GM19328 (cell line): ENCODE measurements around the gene PDSS2.
"Not testable (repeated sequence)": the region's sequence is repeated elsewhere in the genome, so short reads cannot be mapped to it uniquely, and the experiment has no call there.

Experiments
- ATAC-seq: cut with Tn5 transposase; IDR thresholded peaks from one replicate; pipeline ENCODE4 v1.9.1; 2021; ENCODE audit warnings: mild to moderate bottlenecking, moderate library complexity; ENCODE audit not compliant: unreplicated experiment

PDSS2 gene

GRCh38 chr6:107328081-107328480 lies 131.3 kb downstream of the PDSS2 start:
- ATAC-seq, result no peak

GRCh38 chr6:107323133-107323785 lies 136.1 kb downstream of the PDSS2 start:
- ATAC-seq, result no peak

GRCh38 chr6:107321793-107322192 lies 137.6 kb downstream of the PDSS2 start:
- ATAC-seq, result no peak

GRCh38 chr6:107319906-107320530 lies 139.3 kb downstream of the PDSS2 start:
- ATAC-seq, result no peak

GRCh38 chr6:107318100-107318736 lies 141.1 kb downstream of the PDSS2 start:
- peak; percentile 70 for ATAC-seq

- no peak for ATAC-seq
Observed at GRCh38 chr6:107315114-107315513, 144.2 kb downstream of the PDSS2 start.

- ATAC-seq, result no peak
Observed at GRCh38 chr6:107314531-107314939, 144.8 kb downstream of the PDSS2 start.

GRCh38 chr6:107313776-107314175 lies 145.6 kb downstream of the PDSS2 start:
- no peak for ATAC-seq

- no peak for ATAC-seq
Observed at GRCh38 chr6:107310362-107310761, 149.0 kb downstream of the PDSS2 start.

GRCh38 chr6:107308677-107309076 lies 150.7 kb downstream of the PDSS2 start:
- ATAC-seq, result no peak

GRCh38 chr6:107305994-107306393 lies 153.4 kb downstream of the PDSS2 start:
- not testable (repeated sequence) for ATAC-seq

- no peak for ATAC-seq
Observed at GRCh38 chr6:107305391-107305790, 154.0 kb downstream of the PDSS2 start.

- ATAC-seq, result no peak
Observed at GRCh38 chr6:107304421-107305025, 154.8 kb downstream of the PDSS2 start.

- ATAC-seq, result no peak
Observed at GRCh38 chr6:107293350-107293749, 166.0 kb downstream of the PDSS2 start.

- no peak for ATAC-seq
Observed at GRCh38 chr6:107292715-107293271, 166.6 kb downstream of the PDSS2 start.

GRCh38 chr6:107290491-107290890 lies 168.9 kb downstream of the PDSS2 start:
- no peak for ATAC-seq

- ATAC-seq, result not testable (repeated sequence)
Observed at GRCh38 chr6:107289258-107289657, 170.1 kb downstream of the PDSS2 start.

GRCh38 chr6:107285683-107286082 lies 173.7 kb downstream of the PDSS2 start:
- not testable (repeated sequence) for ATAC-seq

GRCh38 chr6:107284805-107285204 lies 174.6 kb downstream of the PDSS2 start:
- ATAC-seq, result no peak

- ATAC-seq, result no peak
Observed at GRCh38 chr6:107280791-107281190, 178.6 kb downstream of the PDSS2 start.

GRCh38 chr6:107280001-107280400 lies 179.4 kb downstream of the PDSS2 start:
- ATAC-seq, result not testable (repeated sequence)
